Smooth muscle cell (in vitro differentiated cells): Measurements from ENCODE around the gene PIK3C2G. TPM values are rescaled to one million over a fixed set of nuclear protein-coding genes. Genes with fewer than 3 reads are reported as not detected.

ENCODE experiments used
- DNase-seq: peaks from one replicate; lab custom pipeline; 2025; ENCODE audit not compliant: unreplicated experiment; lab: John Stamatoyannopoulos, UW
- H2AFZ ChIP-seq: fragments of 200-600 bp; sonication (generic); 2 replicates; pipeline ENCODE4 v1.6.0; 2016; ENCODE audit warnings: antibody characterized with exemption, low read depth, mild to moderate bottlenecking
- H3F3A ChIP-seq: fragments of 200-600 bp; sonication (generic); 2 replicates; pipeline ENCODE4 v1.6.0; 2017; ENCODE audit warnings: antibody characterized with exemption, low read depth
- H3K27ac ChIP-seq: fragments of 200-600 bp; sonication (generic); 2 replicates; pipeline ENCODE4 v1.5.1; 2016; ENCODE audit warnings: low read depth, mild to moderate bottlenecking
- H3K27me3 ChIP-seq: fragments of 200-600 bp; sonication (generic); 2 replicates; pipeline ENCODE4 v1.6.1; 2016; ENCODE audit warnings: low read depth, mild to moderate bottlenecking
- H3K36me3 ChIP-seq: fragments of 200-600 bp; sonication (generic); 2 replicates; pipeline ENCODE4 v1.5.1; 2016; ENCODE audit warnings: low read depth
- H3K4me1 ChIP-seq: fragments of 200-600 bp; sonication (generic); 2 replicates; pipeline ENCODE4 v1.5.1; 2016; ENCODE audit warnings: low read depth
- H3K4me2 ChIP-seq: fragments of 200-600 bp; sonication (generic); 2 replicates; pipeline ENCODE4 v1.6.0; 2016; ENCODE audit warnings: mild to moderate bottlenecking
- H3K4me3 ChIP-seq: fragments of 200-600 bp; sonication (generic); 2 replicates; pipeline ENCODE4 v1.5.1; 2016; ENCODE audit warnings: mild to moderate bottlenecking
- H3K79me2 ChIP-seq: fragments of 200-600 bp; sonication (generic); 2 replicates; pipeline ENCODE4 v1.6.0; 2016; ENCODE audit warnings: low read depth, mild to moderate bottlenecking
- H3K9ac ChIP-seq: fragments of 200-600 bp; sonication (generic); 2 replicates; pipeline ENCODE4 v1.6.0; 2016; ENCODE audit warnings: low read depth
- H3K9me3 ChIP-seq: fragments of 200-600 bp; sonication (generic); replicated peaks from 2 replicates; pipeline ENCODE4 v1.5.1; 2016; ENCODE audit warnings: low read depth
- H4K20me1 ChIP-seq: fragments of 200-600 bp; sonication (generic); 2 replicates; pipeline ENCODE4 v1.6.0; 2016; ENCODE audit warnings: low read depth
- CTCF ChIP-seq: fragments of 200-600 bp; sonication (generic); IDR thresholded peaks from 2 replicates; pipeline ENCODE4 v1.5.1; 2017; ENCODE audit warnings: borderline replicate concordance, mild to moderate bottlenecking, antibody characterized with exemption; ENCODE audit not compliant: insufficient read depth, poor library complexity, severe bottlenecking
- WGBS: methylation state at CpG from one replicate; pipeline ENCODE4 v1.1.7; 2016; ENCODE audit warnings: low lambda C conversion rate; 5-methylcytosine and 5-hydroxymethylcytosine counted together
- polyA plus RNA-seq: library from polyadenylated mRNA; unstranded; fragments of >200 nt; fragmentation: Nextera tagmentation; extraction: Ambion mirVana; gene quantifications from 2 replicates; pipeline ENCODE4 v1.2.1, GENCODE V29; 2016
- total RNA-seq: library from RNA; depleted of rRNA; stranded (reverse); fragments of >200 nt; gene quantifications from 2 replicates; pipeline ENCODE4 v1.2.3, GENCODE V29; 2014

PIK3C2G gene
- total and polyA plus RNA-seq, 2 experiments from 2014 or later: 0.63 TPM; not detected in 1

GRCh38 chr12:18472304-18472703 lies 211.0 kb downstream of the PIK3C2G start:
- Histone ChIP-seq H3K27ac (no peak overlapping the region), H4K20me1 (no peaks in the 10 kb centered on the region), H3K27me3 (no peaks in the 10 kb centered on the region), H3K4me2 (no peak overlapping the region), H3K9me3 (no peaks in the 10 kb centered on the region), H3K4me3 (no peak overlapping the region), H3K36me3 (no peaks in the 10 kb centered on the region), H2AFZ (no peak overlapping the region), H3K9ac (no peak overlapping the region), H3F3A (no peaks in the 10 kb centered on the region), H3K79me2 (no peaks in the 10 kb centered on the region), H3K4me1 (peaks cover 8% of the 10 kb centered on the region)
- 79% methylated on average over 3 of the region's 3 CpGs for WGBS
- no peak for DNase-seq
- TF ChIP-seq CTCF: no peak

- Histone ChIP-seq H2AFZ (no peak overlapping the region), H3F3A (no peaks in the 10 kb centered on the region), H3K9ac (no peak overlapping the region), H3K4me3 (no peak overlapping the region), H3K27me3 (no peaks in the 10 kb centered on the region), H3K4me2 (no peak overlapping the region), H3K79me2 (no peaks in the 10 kb centered on the region), H3K4me1 (peaks cover 8% of the 10 kb centered on the region), H3K27ac (no peak overlapping the region), H3K36me3 (no peaks in the 10 kb centered on the region), H4K20me1 (no peaks in the 10 kb centered on the region), H3K9me3 (no peaks in the 10 kb centered on the region)
- WGBS: 92% methylated on average over 9 of the region's 9 CpGs
- DNase-seq: no peak
- TF ChIP-seq CTCF: no peak
Measured at GRCh38 chr12:18472806-18473205, 211.5 kb downstream of the PIK3C2G start.

- H2AFZ ChIP-seq: no peak overlapping the region
- no peaks in the 10 kb centered on the region for H3K79me2 ChIP-seq
- no peaks in the 10 kb centered on the region for H4K20me1 ChIP-seq
- H3K9ac ChIP-seq: no peak overlapping the region
- no peaks in the 10 kb centered on the region for H3K9me3 ChIP-seq
- no peak overlapping the region for H3K4me2 ChIP-seq
- H3K27me3 ChIP-seq: no peaks in the 10 kb centered on the region
- H3K36me3 ChIP-seq: no peaks in the 10 kb centered on the region
- 68% methylated on average over 4 of the region's 4 CpGs for WGBS
- TF ChIP-seq CTCF: no peak
- no peak overlapping the region for H3K27ac ChIP-seq
- no peaks in the 10 kb centered on the region for H3K4me1 ChIP-seq
- DNase-seq: no peak
- no peaks in the 10 kb centered on the region for H3F3A ChIP-seq
- no peak overlapping the region for H3K4me3 ChIP-seq
Measured at GRCh38 chr12:18476861-18477260, 215.5 kb downstream of the PIK3C2G start.

- Histone ChIP-seq H2AFZ (no peak overlapping the region), H3K9ac (no peak overlapping the region), H4K20me1 (no peaks in the 10 kb centered on the region), H3K27ac (no peak overlapping the region), H3K4me3 (no peak overlapping the region), H3K79me2 (no peaks in the 10 kb centered on the region), H3K27me3 (no peaks in the 10 kb centered on the region), H3K36me3 (no peaks in the 10 kb centered on the region), H3K9me3 (no peaks in the 10 kb centered on the region), H3K4me2 (no peak overlapping the region), H3F3A (no peaks in the 10 kb centered on the region), H3K4me1 (peaks cover 11% of the 10 kb centered on the region)
- no peak for DNase-seq
- 87% methylated on average over 3 of the region's 3 CpGs for WGBS
- TF ChIP-seq CTCF: no peak
Measured at GRCh38 chr12:18479256-18479655, 217.9 kb downstream of the PIK3C2G start.
